K562 (cell line): ENCODE results near the gene VPS13D. TPM values are rescaled to one million over a fixed set of nuclear protein-coding genes. Genes with fewer than 3 reads are reported as not detected.

ENCODE experiments used
- ATAC-seq: fragments of 200-7000 bp; cut with Tn5 transposase; 3 replicates; pipeline ENCODE4 v1.9.1; 2020; ENCODE audit warnings: moderate library complexity
- BruUV-seq: library from RNA; stranded (reverse); fragments of 400-500 nt; replicated peaks from 2 replicates; lab custom pipeline; 2021; lab: Mats Ljungman, UMichigan
- CTCF ChIA-PET: fragments of 300-600 bp; formaldehyde crosslinking; extraction: SDS; loops from one replicate; lab custom pipeline; 2021; ENCODE audit warnings: low intra/inter-chr PET ratio; lab: Yijun Ruan, JAX
- POLR2A ChIA-PET: fragments of 300-600, 350-650 bp; sonication (Branson Sonifier 250); formaldehyde crosslinking; extraction: SDS; loops from one replicate; lab custom pipeline; 2021; ENCODE audit warnings: antibody characterized with exemption, inconsistent platforms; lab: Yijun Ruan, JAX
- DNase-seq, 4 experiments: peaks; one replicate each; pipeline versions ENCODE4 v3.0.0 to v3.0.0-alpha.2; 2011 to 2018; ENCODE audit warnings: low spot score in 3 of 4, mixed read lengths in 3 of 4; ENCODE audit errors: extremely low read depth in 1 of 4
- FAIRE-seq: peaks from 2 replicates; lab custom pipeline; 2011; peaks lifted over from hg19 to GRCh38; lab: Jason Lieb, UNC
- H2AFZ ChIP-seq: 2 replicates; pipeline ENCODE4 v1.6.0; 2011; ENCODE audit warnings: low read depth, low read length, control low read depth, inconsistent platforms
- H3K27ac ChIP-seq: fragments of 200-600 bp; 3 replicates; pipeline ENCODE4 v1.8.0; 2011; ENCODE audit warnings: low read depth, mild to moderate bottlenecking, control low read depth, inconsistent platforms, low read length, moderate library complexity, mixed read lengths; ENCODE audit errors: extremely low read depth
- H3K27me3 ChIP-seq, 2 experiments: fragments of 300-600 bp in 1 of 2; 2 replicates in 1 of 2; 3 replicates in 1 of 2; pipeline versions ENCODE4 v1.6.0 to v1.8.0; 2011; ENCODE audit warnings: inconsistent platforms in 2 of 2, low read length in 2 of 2, mild to moderate bottlenecking in 1 of 2, mixed read lengths in 1 of 2, moderate library complexity in 1 of 2; ENCODE audit not compliant: control insufficient read depth in 2 of 2, insufficient read depth in 2 of 2
- H3K36me3 ChIP-seq: fragments of 300-600 bp; 3 replicates; pipeline ENCODE4 v1.8.0; 2011; ENCODE audit warnings: mild to moderate bottlenecking, low read length, inconsistent platforms; ENCODE audit not compliant: control insufficient read depth, insufficient read depth
- H3K4me1 ChIP-seq, 2 experiments: fragments of 200-600 bp in 1 of 2; replicated peaks in 1 of 2; 2 replicates in 1 of 2; 3 replicates in 1 of 2; pipeline versions ENCODE4 v1.5.1 to v1.8.0; 2011; ENCODE audit warnings: inconsistent platforms in 2 of 2, low read length in 2 of 2, mild to moderate bottlenecking in 1 of 2, mixed read lengths in 1 of 2, moderate library complexity in 1 of 2; ENCODE audit not compliant: control insufficient read depth in 2 of 2, insufficient read depth in 2 of 2
- H3K4me2 ChIP-seq: 2 replicates; pipeline ENCODE4 v1.6.1; 2011; ENCODE audit warnings: low read length, control low read depth, inconsistent platforms, mixed read lengths; ENCODE audit not compliant: insufficient read depth
- H3K4me3 ChIP-seq: fragments of 200-600 bp; sonication (generic), shearing (Covaris generic); 2 replicates; pipeline ENCODE4 v1.5.1; 2016; ENCODE audit warnings: control low read depth, inconsistent platforms
- H3K79me2 ChIP-seq: fragments of 200-600 bp; 3 replicates; pipeline ENCODE4 v1.8.0; 2011; ENCODE audit warnings: low read length, inconsistent platforms; ENCODE audit not compliant: control insufficient read depth, insufficient read depth
- H3K9ac ChIP-seq, 2 experiments: 2 replicates each; pipeline versions ENCODE4 v1.6.0 to v1.6.1; 2011; ENCODE audit warnings: low read depth in 2 of 2, low read length in 2 of 2, control low read depth in 1 of 2, inconsistent platforms in 1 of 2, mild to moderate bottlenecking in 1 of 2, mixed read lengths in 1 of 2; ENCODE audit not compliant: insufficient read depth in 1 of 2
- H3K9me1 ChIP-seq: one replicate; pipeline ENCODE4 v1.6.0; 2011; ENCODE audit warnings: inconsistent platforms, mild to moderate bottlenecking, low read length, moderate library complexity; ENCODE audit not compliant: control insufficient read depth, insufficient read depth
- H3K9me3 ChIP-seq: replicated peaks from 2 replicates; pipeline ENCODE4 v1.5.1; 2011; ENCODE audit warnings: low read depth, low read length, inconsistent platforms; ENCODE audit not compliant: control insufficient read depth, insufficient read depth
- H4K20me1 ChIP-seq: replicated peaks from 2 replicates; pipeline ENCODE4 v1.6.1; 2011; ENCODE audit warnings: low read length, inconsistent platforms, mixed read lengths; ENCODE audit not compliant: control insufficient read depth, insufficient read depth
- NCOA6 ChIP-seq: fragments of 450-650 bp; IDR thresholded peaks from 2 replicates; pipeline ENCODE4 v1.6.1; 2017; ENCODE audit warnings: mild to moderate bottlenecking
- PCBP1 ChIP-seq: fragments of 200-400 bp; formaldehyde crosslinking; IDR thresholded peaks from 2 replicates; pipeline ENCODE4 v1.6.1; 2018; ENCODE audit warnings: mild to moderate bottlenecking, low read depth, low read length; ENCODE audit not compliant: poor library complexity, severe bottlenecking
- POLR2G ChIP-seq: fragments of 200-400 bp; formaldehyde crosslinking; IDR thresholded peaks from 2 replicates; pipeline ENCODE4 v1.6.1; 2017; ENCODE audit warnings: low read depth, mild to moderate bottlenecking, antibody characterized with exemption, low read length, moderate library complexity
- ZBTB33 ChIP-seq: sonication (generic); formaldehyde crosslinking; IDR thresholded peaks from 2 replicates; pipeline ENCODE4 v1.8.1; 2023; ENCODE audit warnings: mild to moderate bottlenecking, missing genetic modification reagents
- ZNF263 ChIP-seq: sonication (generic); formaldehyde crosslinking; IDR thresholded peaks from 2 replicates; pipeline ENCODE4 v1.8.0; 2022; ENCODE audit warnings: mild to moderate bottlenecking, missing genetic modification reagents, borderline replicate concordance
- WGBS: fragments of 100-300 bp; shearing (Covaris generic); methylation state at CpG from one replicate; pipeline ENCODE4 v1.1.6; 2016; ENCODE audit warnings: low coverage, mixed read lengths; ENCODE audit not compliant: insufficient coverage; ENCODE audit errors: missing lambda C conversion rate; 5-methylcytosine and 5-hydroxymethylcytosine counted together
- in situ Hi-C: fragments of 300-500 bp; cut with MboI; formaldehyde crosslinking; loops from 4 replicates; pipeline ENCODE4 v1.15.0; 2018; ENCODE audit warnings: inconsistent platforms, mixed read lengths
- intact Hi-C: fragments of 100-400 bp; cut with micrococcal nuclease; formaldehyde crosslinking; loops from 2 replicates; pipeline ENCODE4 v1.14.2; 2022
- polyA plus RNA-seq, 8 experiments: library from polyadenylated mRNA; depleted of rRNA in 4 of 8; stranded (reverse) in 5 of 8; unstranded in 3 of 8; fragments of >200 nt; fragmentation: Nextera tagmentation in 2 of 8; fragmentation: Illumina TruSeq in 1 of 8; extraction: Ambion mirVana in 2 of 8; extraction: Trizol in 1 of 8; gene quantifications; 2 replicates each; pipeline versions ENCODE4 v1.2.1 to v1.2.3, GENCODE V29; 2011 to 2014; ENCODE audit warnings: inconsistent platforms in 1 of 8, missing spikeins in 1 of 8
- total RNA-seq, 7 experiments: library from RNA; depleted of rRNA in 6 of 7; stranded (reverse); fragments of >200 nt in 6 of 7; fragmentation: Illumina TruSeq in 2 of 7; extraction: Trizol in 2 of 7; gene quantifications; 2 replicates each; pipeline versions ENCODE4 v1.2.1 to v1.2.3, GENCODE V29; 2011 to 2021; ENCODE audit warnings: low replicate concordance in 1 of 7

The VPS13D gene
- total and polyA plus RNA-seq, 9 of the 15 experiments (the other 6 are each of a cell fraction or from before 2014, with no cell fraction given): 6.1 to 51.5 (median 38.5) TPM

GRCh38 chr1:12191242-12192032 is 38.4 kb upstream of the VPS13D start:
- no peak overlapping the region for H3K4me2 ChIP-seq
- H3K27me3 ChIP-seq: no peaks in the 10 kb centered on the region
- H3K36me3 ChIP-seq: peaks cover 69% of the 10 kb centered on the region
- no peak overlapping the region for H3K9ac ChIP-seq
- peak; percentile 39 for TF ChIP-seq PCBP1
- TF ChIP-seq POLR2G: 0 out of 2 replicates have a peak, but pooled peaks have one; percentile 21
- no peak for TF ChIP-seq NCOA6
- TF ChIP-seq ZNF263 (CRISPR knock-in tag): peak; percentile 76
- peak; percentile 65 for TF ChIP-seq ZBTB33 (CRISPR knock-in tag)
- no peak for DNase-seq
- ChIA-PET CTCF (no interaction called here), POLR2A (interaction anchor here (0.6 to 1.4 kb wide), 3 partner anchors 11 to 885 kb away, joined by 3 read pairs; no protein-coding TSS in a partner anchor)
- H3K9me3 ChIP-seq: no peaks in the 10 kb centered on the region
- no peak overlapping the region for H3K27ac ChIP-seq
- no TSS peak for BruUV-seq
- H3K4me3 ChIP-seq: no peak overlapping the region
- no peak overlapping the region for H2AFZ ChIP-seq
- 91% methylated on average over 50 of the region's 58 CpGs for WGBS
- ATAC-seq: no peak
- in situ Hi-C loops: no loop called here
- H3K79me2 ChIP-seq: peaks cover 20% of the 10 kb centered on the region
- peaks cover 31% of the 10 kb centered on the region; the same call in 1 of the 2 replicates for H4K20me1 ChIP-seq
- H3K4me1 ChIP-seq: peaks cover 7 to 12% of the 10 kb centered on the region in 2 experiments
- peaks cover 8% of the 10 kb centered on the region for H3K9me1 ChIP-seq
- intact Hi-C loops: no loop called here
- no peak for FAIRE-seq
